ENCODE measurements around the gene LASP1NB.
A peak's percentile ranks its signal among the peaks of the same experiment; 100 is the strongest.

The LASP1NB gene

GRCh38 chr17:38906460-38907228 lies 18.8 kb upstream of the LASP1NB start:
- no peak overlapping the region for H3K27ac ChIP-seq (ENCODE audit: low read depth, low read length)
- 0 out of 2 replicates have a peak overlapping the region, but pooled peaks have one; percentile 1 for H4K8ac ChIP-seq (ENCODE audit: extremely low read depth, insufficient read depth, low read length)
- H3K9ac ChIP-seq (replicated peaks in 1 of 4; ENCODE audit: extremely low read depth in 1 of 4, low read depth in 3 of 4, low read length in 3 of 4), result no peak overlapping the region
- TF ChIP-seq RAD21 (IDR thresholded peaks at IDR 0.05 in 1 of 2, conservative IDR thresholded peaks at IDR 0.05 in 1 of 2; ENCODE audit: low read depth in 2 of 2, low read length in 2 of 2), result 0 out of 4 replicates have a peak, but pooled peaks of 1 of the 2 experiments have one; percentile 4
- no peak for TF ChIP-seq BACH1 (IDR thresholded peaks at IDR 0.05; ENCODE audit: low read length)
- no peaks in the 10 kb centered on the region for H3K27me3 ChIP-seq (replicated peaks in 1 of 4; ENCODE audit: control insufficient read depth in 3 of 4, extremely low read depth in 1 of 4, insufficient read depth in 3 of 4, low read length in 3 of 4)
- H2BK5ac ChIP-seq (ENCODE audit: low read depth, low read length), result peak overlapping the region; percentile 82
- no peak overlapping the region for H3K4me2 ChIP-seq (ENCODE audit: insufficient read depth in 1 of 2, low read depth in 2 of 2, low read length in 2 of 2)
- no peak for FAIRE-seq
- CTCF ChIA-PET (ENCODE audit: partially characterized antibody), result interaction anchor here (0.6 to 5.3 kb wide), 13 partner anchors 9 to 172 kb away, joined by 3 to 36 read pairs (median 5); partner anchors contain the start of gene LASP1NB
- H2BK120ac ChIP-seq (replicated peaks; ENCODE audit: low read depth, low read length), result no peak overlapping the region
- no peak overlapping the region for H2BK15ac ChIP-seq (ENCODE audit: low read length)
- 84% methylated on average over 7 of the region's 7 CpGs; no CpG with 5 or more reads in 1 of the 2 experiments for WGBS, 2 experiments (ENCODE audit: extremely low coverage in 1 of 2, insufficient coverage in 1 of 2, insufficient read length in 1 of 2, insufficient replicate concordance in 2 of 2, low coverage in 1 of 2, low lambda C conversion rate in 2 of 2, missing lambda C conversion rate in 1 of 2)
- H3K14ac ChIP-seq (ENCODE audit: insufficient read length), result no peak overlapping the region
- peaks cover 0 to 12% of the 10 kb centered on the region in 2 experiments; a peak in 2 of 4 replicates for H3K79me2 ChIP-seq (ENCODE audit: control insufficient read depth in 1 of 2, insufficient read depth in 2 of 2, low read length in 2 of 2)
- H2BK20ac ChIP-seq (ENCODE audit: low read length), result no peak overlapping the region
- no peak overlapping the region for H4K91ac ChIP-seq (replicated peaks; ENCODE audit: insufficient read length, low read length)
- peak overlapping the region; percentile 43; the same call in 1 of the 2 replicates for H2BK12ac ChIP-seq (ENCODE audit: low read depth, low read length)
- H2AFZ ChIP-seq (ENCODE audit: low read length), result no peak overlapping the region
- no peak overlapping the region for H3K23ac ChIP-seq (ENCODE audit: insufficient read length)
- peaks cover 0 to 12% (median 4%) of the 10 kb centered on the region in 4 experiments; a peak in 4 of 8 replicates for H3K36me3 ChIP-seq (ENCODE audit: control insufficient read depth in 2 of 4, insufficient read depth in 4 of 4, low read length in 3 of 4)
- no peak overlapping the region; the same call in 1 of the 2 replicates for H3K18ac ChIP-seq (ENCODE audit: extremely low read depth, low read length)
- H3K23me2 ChIP-seq (ENCODE audit: low read depth, low read length), result no peaks in the 10 kb centered on the region
- peaks cover 7% of the 10 kb centered on the region for H3K79me1 ChIP-seq (ENCODE audit: low read depth, low read length)
- H3K56ac ChIP-seq (replicated peaks; ENCODE audit: insufficient read length, low read depth, low read length), result no peak overlapping the region
- no peaks in the 10 kb centered on the region for H3K9me3 ChIP-seq (ENCODE audit: insufficient read depth in 2 of 2, low read depth in 1 of 2, low read length in 1 of 2)
- H2AK5ac ChIP-seq (ENCODE audit: low read depth, low read length), result no peak overlapping the region
- H3K4me1 ChIP-seq (replicated peaks in 1 of 4; ENCODE audit: control insufficient read depth in 3 of 4, insufficient read depth in 4 of 4, low read length in 3 of 4), result peaks cover 0 to 11% (median 5%) of the 10 kb centered on the region in 4 experiments; a peak in 4 of 7 replicates
- DNase-seq (ENCODE audit: low read depth in 1 of 2, low spot score in 2 of 2), result no peak
- H3K4ac ChIP-seq (replicated peaks; ENCODE audit: insufficient read length, low read depth, low read length), result no peak overlapping the region
- no peak overlapping the region for H4K5ac ChIP-seq (ENCODE audit: insufficient read length, low read depth, low read length)
- POLR2A ChIA-PET (ENCODE audit: partially characterized antibody), result interaction anchor here (0.9 to 6.1 kb wide), 8 partner anchors 10 to 156 kb away, joined by 3 to 50 read pairs (median 8); partner anchors contain the start of genes LASP1, LASP1NB and RPL23
- no peak overlapping the region for H3K4me3 ChIP-seq (ENCODE audit: extremely low read depth in 1 of 4, insufficient read depth in 2 of 4, low read depth in 3 of 4, low read length in 4 of 4)
- H4K20me1 ChIP-seq (replicated peaks in 1 of 2; ENCODE audit: control insufficient read depth in 1 of 2, insufficient read depth in 2 of 2, low read length in 2 of 2), result peaks cover 5 to 15% of the 10 kb centered on the region in 2 experiments
